Measurements from ENCODE around the gene SLC35E1. TPM values are rescaled to one million over a fixed set of nuclear protein-coding genes. Genes with fewer than 3 reads are reported as not detected.

The SLC35E1 gene
- total and polyA plus RNA-seq, 2 of the 4 experiments (the other 2 are of a cell fraction) = 22.6 to 38.0 TPM

DNA sequence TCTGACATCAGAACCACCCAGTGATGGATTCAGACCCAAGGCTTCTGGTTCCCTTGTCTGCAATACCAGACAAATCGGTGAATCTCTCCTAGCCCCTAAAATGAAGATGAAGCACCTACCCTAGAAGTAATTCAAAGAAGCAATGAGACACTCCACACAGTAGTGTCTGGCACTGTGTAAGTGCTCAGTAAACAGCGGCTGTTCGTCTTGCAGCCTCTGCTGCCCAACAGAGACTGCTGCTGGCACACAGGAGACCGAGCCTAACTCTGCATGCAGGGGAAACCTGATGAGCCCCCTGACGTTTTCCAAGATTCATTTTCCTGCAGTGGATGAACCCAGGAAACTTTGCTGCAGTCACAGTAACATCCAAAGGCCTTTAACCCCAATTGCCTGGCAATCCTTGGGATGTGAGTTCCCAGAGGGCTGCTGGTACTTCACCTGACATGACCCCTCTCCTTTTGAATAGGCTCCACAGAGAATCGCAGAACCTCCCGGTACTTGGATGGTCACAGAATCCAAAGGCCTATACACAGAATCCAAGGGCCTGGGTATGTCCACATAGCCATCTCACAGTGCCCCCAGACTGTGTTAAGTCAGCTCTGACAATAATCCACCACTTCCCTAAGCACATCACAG lies 49.1 kb upstream of the SLC35E1 start:
- peaks cover 100% of the 10 kb centered on the region for H4K20me1 ChIP-seq (ENCODE audit: insufficient read depth, low read length)

More for the DNA sequence above, 49.1 kb upstream of the SLC35E1 start:
- H3K23ac ChIP-seq (ENCODE audit: low read depth, low read length) = no peak overlapping the region; the same call in 1 of the 2 replicates
- ATAC-seq (ENCODE audit: low read depth) = no peak
- H3K4me1 ChIP-seq (ENCODE audit: control insufficient read depth, insufficient read depth, low read length) = peaks cover 3% of the 10 kb centered on the region; the same call in 1 of the 2 replicates
- dilution Hi-C loops (cut with HindIII; ENCODE audit: low sequenced_read_pairs, unreplicated experiment) (no loop called here), in situ Hi-C loops (cut with MboI; ENCODE audit: low sequenced_read_pairs) (no loop called here), intact Hi-C loops (cut with micrococcal nuclease) (no loop called here)
- no peak overlapping the region for H3K27ac ChIP-seq (ENCODE audit: insufficient read depth, low read length)
- no peak overlapping the region for H3K4me2 ChIP-seq (ENCODE audit: low read depth, low read length)
- H3K4me3 ChIP-seq (ENCODE audit: insufficient read depth, low read depth, low read length) = no peak overlapping the region
- no peak overlapping the region for H2AFZ ChIP-seq (replicated peaks; ENCODE audit: low read length, poor library complexity)
- peaks cover 48% of the 10 kb centered on the region for H3K9me1 ChIP-seq (ENCODE audit: insufficient read depth, low read length)
- H3K14ac ChIP-seq (replicated peaks; ENCODE audit: low read depth, low read length) = no peak overlapping the region
- DNase-seq = no peak
- TF ChIP-seq CHD1 (IDR thresholded peaks at IDR 0.05; ENCODE audit: low read depth, low read length) (no peak), NFE2L2 (IDR thresholded peaks at IDR 0.05; ENCODE audit: low read depth, low read length) (no peak), MXI1 (IDR thresholded peaks at IDR 0.05; ENCODE audit: borderline replicate concordance, low read depth, low read length) (no peak), CEBPB (IDR thresholded peaks at IDR 0.05; ENCODE audit: low read depth, low read length) (no peak), RFX5 (IDR thresholded peaks at IDR 0.05; ENCODE audit: low read depth, low read length) (no peak), RCOR1 (IDR thresholded peaks at IDR 0.05; ENCODE audit: insufficient replicate concordance, low read length) (no peak), BHLHE40 (IDR thresholded peaks at IDR 0.05; ENCODE audit: low read depth, low read length) (no peak), POLR2A (IDR thresholded peaks at IDR 0.05; ENCODE audit: low read depth, low read length) (no peak), MAZ (IDR thresholded peaks at IDR 0.05; ENCODE audit: borderline replicate concordance, low read depth, low read length) (no peak)
- no peak overlapping the region for H3K18ac ChIP-seq (ENCODE audit: low read depth, low read length)
- H3K4ac ChIP-seq (ENCODE audit: low read depth, low read length) = no peak overlapping the region
- H2BK15ac ChIP-seq (ENCODE audit: low read depth, low read length) = no peak overlapping the region
- ChIA-PET POLR2A (ENCODE audit: unreplicated experiment) (no interaction called here), CTCF (no interaction called here)
- H4K5ac ChIP-seq (ENCODE audit: low read depth, low read length) = no peak overlapping the region
- H4K91ac ChIP-seq (ENCODE audit: insufficient read depth, low read depth, low read length) = no peak overlapping the region
- H2BK20ac ChIP-seq (ENCODE audit: low read depth, low read length) = no peak overlapping the region
- H3K79me1 ChIP-seq (ENCODE audit: low read depth in 1 of 2, low read length in 2 of 2) = peaks cover 21 to 98% of the 10 kb centered on the region in 2 experiments; a peak in 3 of 4 replicates
- no peak overlapping the region for H3K9ac ChIP-seq (ENCODE audit: low read depth, low read length)
- no peak overlapping the region for H3K56ac ChIP-seq (ENCODE audit: extremely low read depth, insufficient read depth, low read length)
- BruUV-seq (replicated peaks) = no TSS peak
- no peak overlapping the region for H2AK5ac ChIP-seq (ENCODE audit: low read depth, low read length)
- WGBS, 2 experiments (ENCODE audit: extremely low coverage in 2 of 2, insufficient read length in 1 of 2) = 93% methylated on average over 5 of the region's 7 CpGs; no CpG with 5 or more reads in 1 of the 2 experiments
- no peak overlapping the region for H2BK5ac ChIP-seq (ENCODE audit: low read depth, low read length, poor library complexity, severe bottlenecking)
- H2BK120ac ChIP-seq (ENCODE audit: low read depth, low read length) = no peak overlapping the region
- H3K36me3 ChIP-seq (ENCODE audit: control insufficient read depth, insufficient read depth, low read length) = peaks cover 11% of the 10 kb centered on the region
- H3K27me3 ChIP-seq (ENCODE audit: control insufficient read depth, insufficient read depth, low read length) = no peaks in the 10 kb centered on the region
- H4K8ac ChIP-seq (ENCODE audit: low read depth in 2 of 2, low read length in 2 of 2) = no peak overlapping the region
- no peaks in the 10 kb centered on the region for H3K9me3 ChIP-seq (ENCODE audit: control insufficient read depth, insufficient read depth, low read length)
- no peak overlapping the region for H2AK9ac ChIP-seq (replicated peaks; ENCODE audit: low read depth, low read length, poor library complexity)

Data from IMR-90 (cell line).